ENCODE measurements around the gene EPHB6.

The EPHB6 gene

GRCh38 chr7:142868986-142869415, 14.1 kb downstream of the EPHB6 start:
- no peak overlapping the region for H3K27ac ChIP-seq (replicated peaks)
- TF ChIP-seq CTCF (IDR thresholded peaks at IDR 0.05; ENCODE audit: insufficient read depth, low read length), result no peak
- no peak for TF ChIP-seq REST (IDR thresholded peaks at IDR 0.05; ENCODE audit: insufficient replicate concordance, low read depth)
- TF ChIP-seq SPI1 (IDR thresholded peaks at IDR 0.05; ENCODE audit: borderline replicate concordance, low read depth), result no peak
- no peak for TF ChIP-seq POLR2AphosphoS5 (IDR thresholded peaks at IDR 0.05; ENCODE audit: low read depth)
- no peak for TF ChIP-seq GABPA (IDR thresholded peaks at IDR 0.05; ENCODE audit: low read depth)
- no peak for DNase-seq (ENCODE audit: low read depth in 1 of 2, low spot score in 1 of 2)
- H3K27me3 ChIP-seq (ENCODE audit: insufficient read depth, poor library complexity, severe bottlenecking), result no peaks in the 10 kb centered on the region
- H3K4me3 ChIP-seq (replicated peaks; ENCODE audit: insufficient read depth, low read length), result no peak overlapping the region

- TF ChIP-seq POLR2AphosphoS5 (IDR thresholded peaks at IDR 0.05; ENCODE audit: low read depth), result no peak
- no peak for TF ChIP-seq SPI1 (IDR thresholded peaks at IDR 0.05; ENCODE audit: borderline replicate concordance, low read depth)
- no peak for TF ChIP-seq REST (IDR thresholded peaks at IDR 0.05; ENCODE audit: insufficient replicate concordance, low read depth)
- no peak for TF ChIP-seq GABPA (IDR thresholded peaks at IDR 0.05; ENCODE audit: low read depth)
- TF ChIP-seq CTCF (IDR thresholded peaks at IDR 0.05; ENCODE audit: insufficient read depth, low read length), result no peak
- no peak for DNase-seq (ENCODE audit: low read depth in 1 of 2, low spot score in 1 of 2)
- Histone ChIP-seq H3K4me3 (replicated peaks; ENCODE audit: insufficient read depth, low read length) (no peak overlapping the region), H3K27ac (replicated peaks) (no peak overlapping the region), H3K27me3 (ENCODE audit: insufficient read depth, poor library complexity, severe bottlenecking) (no peaks in the 10 kb centered on the region)
Observed at GRCh38 chr7:142869434-142869833, 14.6 kb downstream of the EPHB6 start.

DNA sequence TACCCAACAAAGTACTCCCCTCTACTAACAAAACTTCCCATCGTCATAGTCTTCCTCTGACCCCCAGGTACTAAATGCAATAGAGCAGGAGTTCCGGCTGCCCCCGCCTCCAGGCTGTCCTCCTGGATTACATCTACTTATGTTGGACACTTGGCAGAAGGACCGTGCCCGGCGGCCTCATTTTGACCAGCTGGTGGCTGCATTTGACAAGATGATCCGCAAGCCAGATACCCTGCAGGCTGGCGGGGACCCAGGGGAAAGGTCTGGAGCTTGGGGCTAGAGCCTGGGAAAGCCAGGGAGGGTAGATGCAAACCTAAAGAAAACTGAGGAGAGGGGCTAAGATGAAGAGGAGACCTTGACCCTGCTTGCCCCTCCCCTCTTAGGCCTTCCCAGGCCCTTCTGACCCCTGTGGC, 15.3 kb downstream of the EPHB6 start:
- no peak for TF ChIP-seq SPI1 (IDR thresholded peaks at IDR 0.05; ENCODE audit: borderline replicate concordance, low read depth)
- TF ChIP-seq POLR2AphosphoS5 (IDR thresholded peaks at IDR 0.05; ENCODE audit: low read depth), result no peak
- no peak for TF ChIP-seq CTCF (IDR thresholded peaks at IDR 0.05; ENCODE audit: insufficient read depth, low read length)
- TF ChIP-seq REST (IDR thresholded peaks at IDR 0.05; ENCODE audit: insufficient replicate concordance, low read depth), result no peak
- TF ChIP-seq GABPA (IDR thresholded peaks at IDR 0.05; ENCODE audit: low read depth), result no peak
- no peaks in the 10 kb centered on the region for H3K27me3 ChIP-seq (ENCODE audit: insufficient read depth, poor library complexity, severe bottlenecking)
- DNase-seq (ENCODE audit: low read depth in 1 of 2, low spot score in 1 of 2), result no peak
- no peak overlapping the region for H3K27ac ChIP-seq (replicated peaks)
- H3K4me3 ChIP-seq (replicated peaks; ENCODE audit: insufficient read depth, low read length), result no peak overlapping the region
